HG03521 (cell line): ENCODE data around the gene TUBGCP6.
"Not testable (repeated sequence)": the region's sequence is repeated elsewhere in the genome, so short reads cannot be mapped to it uniquely, and the experiment has no call there.

Experiments
- ATAC-seq: cut with Tn5 transposase; IDR thresholded peaks from one replicate; pipeline ENCODE4 v1.9.1; 2021; ENCODE audit warnings: mild to moderate bottlenecking, moderate library complexity; ENCODE audit not compliant: unreplicated experiment

TUBGCP6 gene

DNA sequence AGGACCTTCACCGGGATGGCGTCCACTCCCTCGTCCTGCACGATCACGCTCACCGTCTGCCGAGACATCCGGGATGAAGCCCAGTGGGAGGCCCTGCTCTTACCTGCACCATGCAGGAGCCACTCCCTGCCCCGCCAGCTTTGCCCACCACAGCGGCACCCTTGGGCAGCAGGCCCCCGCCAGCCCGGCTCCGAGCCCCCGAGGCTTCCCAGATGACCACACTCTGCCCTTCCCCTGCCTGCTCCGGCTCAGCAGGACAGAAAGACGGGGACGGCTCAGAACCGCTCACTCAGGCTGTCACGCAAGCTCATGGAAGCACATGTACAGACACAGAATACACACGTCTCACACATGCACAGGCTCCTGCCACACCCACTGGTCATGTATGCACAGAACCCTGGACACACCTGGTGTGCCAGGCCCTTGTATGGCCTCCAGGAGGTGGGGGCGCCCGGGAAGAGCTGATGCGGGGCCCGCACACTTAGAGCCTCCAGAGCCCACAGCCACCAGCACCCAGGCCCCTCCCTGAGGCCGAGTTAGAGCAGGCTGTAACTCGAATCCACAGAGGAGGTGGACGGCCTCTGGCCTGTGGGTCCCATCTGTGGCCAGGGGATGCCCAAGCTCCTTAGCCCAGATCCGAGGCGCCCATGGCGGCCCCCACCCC is 34.3 kb upstream of the TUBGCP6 start:
- no peak for ATAC-seq

- no peak for ATAC-seq
These were observed 33.6 kb upstream of the TUBGCP6 start for GRCh38 chr22:50278461-50278860.

DNA sequence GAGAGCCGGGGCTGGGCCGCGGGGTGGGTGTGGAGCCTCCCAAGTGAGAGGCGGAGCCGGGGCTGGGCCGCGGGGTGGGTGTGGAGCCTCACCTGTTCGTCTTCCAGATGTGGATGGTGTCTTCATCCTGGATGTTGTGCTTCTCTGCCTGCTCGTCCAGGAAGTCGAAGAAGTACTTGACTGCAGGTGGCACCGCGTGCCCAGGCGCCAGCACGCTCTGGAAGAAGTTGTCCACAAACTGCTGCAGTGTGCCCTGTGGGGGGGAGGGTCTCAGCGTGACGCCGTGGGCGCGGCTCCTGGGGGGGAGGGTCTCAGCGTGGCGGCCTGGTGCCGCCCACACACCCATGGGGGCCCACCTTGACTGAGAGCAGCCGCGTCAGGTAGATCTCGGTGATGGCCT is 32.9 kb upstream of the TUBGCP6 start:
- no peak for ATAC-seq

GRCh38 chr22:50276143-50276542 is 31.3 kb upstream of the TUBGCP6 start:
- peak; percentile 55 for ATAC-seq

DNA sequence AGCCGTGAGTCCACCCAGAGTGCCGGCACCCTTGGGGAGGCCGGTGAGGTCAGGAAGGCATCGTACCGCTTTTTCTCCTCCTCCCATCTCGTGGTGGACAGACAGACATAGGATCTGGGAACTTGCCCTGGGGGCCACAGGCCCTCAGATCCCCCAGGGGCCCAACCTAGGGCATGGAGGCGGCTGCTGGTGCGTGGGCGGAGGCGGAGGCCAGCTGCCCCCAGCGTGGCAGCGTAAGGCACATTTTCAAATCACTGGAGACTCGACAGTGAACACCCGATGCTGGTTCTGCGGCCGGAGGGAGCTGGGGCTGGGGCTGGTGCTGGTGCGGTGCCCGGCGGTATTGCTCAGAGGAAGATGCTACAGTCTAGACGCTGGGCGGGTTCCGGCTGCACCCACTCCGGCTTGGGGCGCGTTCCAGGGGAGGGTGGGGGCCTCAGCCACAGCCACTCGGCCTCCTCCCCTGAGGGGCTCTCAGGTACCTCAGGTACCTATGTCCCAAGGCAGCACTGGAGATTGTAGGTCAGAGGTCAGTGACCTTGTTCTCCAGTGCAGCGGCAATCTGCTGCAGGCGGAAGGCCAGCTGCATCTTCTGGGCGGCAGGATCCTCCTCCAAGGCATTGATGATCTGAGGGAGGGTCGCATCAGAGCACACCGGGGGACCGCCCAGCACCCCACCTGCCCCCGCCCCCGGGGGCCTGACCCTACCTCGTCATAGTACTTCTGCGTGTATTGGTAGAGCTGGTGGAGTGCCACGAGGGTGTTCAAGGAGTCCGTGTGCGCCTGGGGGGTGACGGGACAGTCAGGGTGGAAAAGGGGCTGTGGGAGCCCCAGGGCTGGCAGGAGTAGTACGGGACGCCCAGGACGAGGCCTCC is 30.6 kb upstream of the TUBGCP6 start:
- ATAC-seq, result no peak

DNA sequence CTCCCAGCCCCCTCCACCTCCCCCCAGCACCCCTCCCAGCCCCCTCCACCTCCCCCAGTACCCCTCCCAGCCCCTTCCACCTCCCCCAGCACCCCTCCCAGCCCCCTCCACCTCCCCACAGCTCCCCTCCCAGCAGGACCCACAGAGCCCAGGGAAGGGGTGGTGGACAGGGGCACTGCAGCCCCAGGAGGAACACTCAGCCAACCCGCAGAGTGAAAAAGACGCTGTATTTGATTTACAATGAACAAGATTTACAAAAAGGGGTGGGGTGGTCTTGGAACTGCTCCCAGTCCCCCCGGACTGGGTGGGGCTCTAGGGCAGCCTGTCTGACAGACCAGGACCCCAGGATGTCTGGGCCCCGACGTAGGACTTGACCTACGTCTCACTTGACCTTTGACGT is 29.9 kb upstream of the TUBGCP6 start:
- no peak for ATAC-seq

- no peak for ATAC-seq
These were observed 29.5 kb upstream of the TUBGCP6 start for GRCh38 chr22:50274311-50274710.

DNA sequence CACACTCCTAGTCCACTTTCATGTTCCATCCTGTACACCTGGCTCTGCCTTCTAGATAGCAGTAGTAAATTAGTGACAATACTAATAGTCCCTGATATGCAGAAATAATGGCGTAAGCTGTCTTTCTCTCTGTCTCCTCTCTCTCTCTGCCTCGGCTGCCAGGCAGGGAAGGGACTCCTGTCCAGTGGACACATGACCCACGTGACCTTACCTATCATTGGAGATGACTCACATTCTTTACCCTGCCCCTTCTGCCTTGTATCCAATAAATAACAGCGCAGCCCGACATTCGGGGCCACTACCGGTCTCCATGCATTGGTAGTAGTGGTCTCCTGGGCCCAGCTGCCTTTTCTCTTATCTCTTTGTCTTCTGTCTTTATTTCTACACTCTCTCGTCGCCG is 29.0 kb upstream of the TUBGCP6 start:
- not testable (repeated sequence) for ATAC-seq

DNA sequence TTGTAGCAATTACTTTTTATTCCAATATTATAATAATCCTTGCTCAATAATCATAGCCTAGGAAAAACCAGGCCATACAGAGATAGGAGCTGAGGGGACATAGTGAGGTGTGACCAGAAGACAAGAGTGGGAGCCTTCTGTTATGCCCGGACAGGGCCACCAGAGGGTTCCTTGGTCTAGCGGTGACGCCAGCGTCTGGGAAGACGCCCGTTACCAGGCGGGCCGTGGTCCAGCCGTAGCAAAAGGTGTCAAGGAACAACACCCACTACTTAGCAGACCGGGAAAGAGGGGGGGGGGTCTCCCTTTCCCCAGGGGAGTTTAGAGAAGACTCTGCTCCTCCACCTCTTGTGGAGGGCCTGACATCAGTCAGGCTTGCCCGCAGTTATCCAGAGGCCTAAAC is 28.5 kb upstream of the TUBGCP6 start:
- ATAC-seq, result not testable (repeated sequence)

DNA sequence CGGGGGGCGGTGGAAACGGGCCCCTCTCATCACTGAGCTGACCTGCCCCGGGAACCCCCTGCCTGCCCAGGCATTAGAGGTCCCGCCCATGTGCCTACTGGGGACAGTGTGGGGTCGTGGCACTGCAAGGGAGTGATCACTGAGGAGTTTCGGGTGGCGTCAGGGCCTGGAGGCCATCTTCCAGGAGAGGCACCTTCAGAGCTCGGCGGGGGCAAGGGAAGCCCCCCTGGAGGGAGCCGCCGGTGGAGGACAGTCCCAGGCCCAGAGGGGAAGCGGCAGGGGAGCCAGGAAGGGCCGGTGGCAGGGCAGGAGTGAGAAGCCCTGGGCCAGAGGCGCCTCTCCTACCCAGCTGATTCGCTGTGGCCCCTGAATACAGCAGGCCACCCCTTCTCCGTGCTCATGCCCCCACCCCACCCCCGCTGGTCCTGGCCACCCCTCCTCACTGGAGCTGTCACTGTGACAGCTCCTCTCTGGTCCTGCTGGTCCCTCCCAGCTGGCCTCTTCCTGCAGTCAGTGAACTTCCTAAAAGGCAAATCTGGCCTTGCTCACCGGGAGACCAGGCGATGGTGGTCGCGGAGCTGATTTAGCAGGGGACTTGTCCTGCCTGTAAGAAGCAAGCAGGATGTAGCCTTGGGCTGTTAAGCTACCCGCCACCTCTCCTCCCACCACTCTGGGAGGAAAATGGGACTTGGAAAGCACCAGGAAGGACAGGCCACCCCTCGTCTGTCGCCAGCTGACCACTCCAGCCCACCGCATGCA is 27.4 kb upstream of the TUBGCP6 start:
- no peak for ATAC-seq

DNA sequence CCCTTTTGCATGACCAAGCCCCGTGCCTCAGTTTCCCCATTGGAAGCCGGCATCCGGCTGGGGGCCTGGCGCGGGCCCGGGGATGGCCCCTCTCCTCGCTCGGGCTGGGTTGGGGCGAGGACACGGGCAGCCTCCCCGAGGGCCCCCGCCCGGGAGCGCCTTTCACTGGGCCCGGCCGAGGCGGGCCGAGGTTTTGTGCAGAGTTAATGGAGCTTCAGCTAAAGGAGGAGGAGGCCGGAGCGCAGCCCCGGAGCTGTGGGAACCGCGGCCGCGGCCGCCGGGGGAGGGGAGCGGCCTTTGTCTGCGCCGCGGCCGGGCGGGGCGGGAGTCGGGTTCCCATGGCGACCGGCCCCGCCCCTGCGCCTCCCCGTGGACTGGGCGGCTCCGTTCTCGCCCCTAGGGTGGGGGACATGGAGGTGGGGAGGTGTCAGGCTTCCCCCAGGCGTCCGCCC is 26.7 kb upstream of the TUBGCP6 start:
- no peak for ATAC-seq

DNA sequence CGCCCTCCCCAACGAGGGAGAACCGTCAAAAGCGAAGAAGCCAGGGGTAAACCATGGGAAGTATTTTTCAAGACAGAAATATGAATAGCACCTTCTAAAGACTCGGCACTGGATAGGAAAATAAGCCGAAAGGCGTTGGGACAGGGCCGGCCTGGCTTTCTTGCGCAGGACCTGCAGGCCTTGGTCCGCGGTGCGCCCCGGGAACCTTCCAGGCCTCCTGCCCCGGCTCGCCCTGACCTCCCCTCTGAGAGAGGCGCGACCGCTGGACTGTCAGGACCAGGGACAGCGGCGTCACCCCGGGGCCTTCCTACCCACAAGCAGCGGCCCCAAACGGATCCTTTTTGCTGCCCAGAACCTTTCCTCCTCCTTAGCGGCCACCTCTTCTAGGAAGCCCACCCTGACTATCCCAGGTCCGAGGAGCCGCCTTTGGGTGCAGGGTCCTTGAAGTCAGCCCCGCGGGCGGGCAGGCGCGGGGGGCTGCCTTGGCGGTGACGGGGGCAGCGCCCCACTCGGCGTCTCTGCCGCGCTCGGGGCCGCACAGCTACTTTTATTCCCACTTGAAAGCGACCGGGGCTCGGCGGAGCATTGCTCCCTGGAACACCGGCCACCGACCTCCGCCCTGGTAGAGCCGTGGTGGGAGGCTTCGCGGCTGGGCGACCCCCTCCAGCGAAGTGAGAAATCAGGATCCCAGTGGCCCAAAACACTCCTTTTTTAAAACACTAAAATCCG is 26.0 kb upstream of the TUBGCP6 start:
- peak; percentile 34 for ATAC-seq

DNA sequence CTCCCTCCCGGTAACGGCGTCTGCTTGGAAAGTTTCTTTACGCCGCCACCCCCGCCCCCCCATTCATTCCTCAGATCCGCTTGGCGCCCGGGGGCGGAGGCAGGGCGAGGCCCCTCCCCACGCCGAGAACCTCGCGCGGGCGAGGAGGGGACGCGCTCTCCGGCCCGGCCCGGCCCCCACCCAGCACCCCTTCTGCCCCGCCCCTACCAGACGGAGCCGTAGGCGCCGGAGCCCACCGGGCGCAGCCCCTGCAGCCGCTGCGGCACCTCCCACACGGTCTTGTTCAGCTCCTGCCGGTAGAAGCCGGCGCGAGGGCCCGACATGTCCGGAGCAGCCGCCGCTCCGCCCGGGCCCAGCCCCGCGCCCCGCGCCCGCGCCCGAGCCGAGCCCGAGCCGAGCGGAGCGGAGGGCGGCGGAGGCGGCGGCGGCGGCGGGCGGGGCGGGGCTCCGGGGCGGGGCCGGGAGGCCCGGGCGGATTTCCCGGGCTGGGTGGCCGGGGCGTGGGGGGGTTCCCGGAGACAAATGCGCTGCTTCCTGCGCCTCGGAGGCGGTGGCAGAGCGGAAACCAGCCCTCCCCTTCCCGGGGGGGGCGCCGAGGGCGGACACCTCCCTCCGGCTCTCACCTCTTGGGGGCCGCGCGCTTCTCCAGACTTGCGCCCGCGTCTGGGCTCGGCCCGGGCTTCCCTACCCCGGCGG is 25.3 kb upstream of the TUBGCP6 start, which contains the start of gene MAPK11:
TSS of gene MAPK11 (minus strand) at position 411 of the 696 bp plus-strand sequence. CDS start at position 323, 88 bp downstream.
- peak; percentile 30 for ATAC-seq

- ATAC-seq, result no peak
These were observed 24.7 kb upstream of the TUBGCP6 start for GRCh38 chr22:50269573-50269969.

DNA sequence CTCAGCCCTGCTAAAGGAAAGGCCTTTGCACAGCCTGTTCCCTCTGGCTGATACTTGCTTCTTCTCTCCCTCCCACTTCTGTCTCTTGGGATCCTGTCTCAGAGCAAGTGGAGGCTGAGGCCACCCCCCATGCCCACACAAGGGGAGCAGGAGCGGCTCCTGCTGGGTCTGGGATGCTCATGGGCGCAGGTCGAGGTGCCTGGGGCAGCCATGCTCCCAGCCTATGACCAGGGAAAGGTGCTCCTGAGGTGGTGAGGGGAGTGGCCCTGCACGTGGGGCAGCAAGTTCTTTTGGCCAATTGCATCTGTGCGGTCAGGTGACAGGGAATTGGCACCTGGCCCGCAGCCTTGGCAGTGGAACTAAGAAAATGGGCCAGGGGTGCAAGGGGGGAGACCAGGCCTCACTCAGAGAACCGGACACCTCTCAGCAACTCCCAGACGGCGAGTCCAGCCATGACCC is 23.9 kb upstream of the TUBGCP6 start:
- no peak for ATAC-seq

DNA sequence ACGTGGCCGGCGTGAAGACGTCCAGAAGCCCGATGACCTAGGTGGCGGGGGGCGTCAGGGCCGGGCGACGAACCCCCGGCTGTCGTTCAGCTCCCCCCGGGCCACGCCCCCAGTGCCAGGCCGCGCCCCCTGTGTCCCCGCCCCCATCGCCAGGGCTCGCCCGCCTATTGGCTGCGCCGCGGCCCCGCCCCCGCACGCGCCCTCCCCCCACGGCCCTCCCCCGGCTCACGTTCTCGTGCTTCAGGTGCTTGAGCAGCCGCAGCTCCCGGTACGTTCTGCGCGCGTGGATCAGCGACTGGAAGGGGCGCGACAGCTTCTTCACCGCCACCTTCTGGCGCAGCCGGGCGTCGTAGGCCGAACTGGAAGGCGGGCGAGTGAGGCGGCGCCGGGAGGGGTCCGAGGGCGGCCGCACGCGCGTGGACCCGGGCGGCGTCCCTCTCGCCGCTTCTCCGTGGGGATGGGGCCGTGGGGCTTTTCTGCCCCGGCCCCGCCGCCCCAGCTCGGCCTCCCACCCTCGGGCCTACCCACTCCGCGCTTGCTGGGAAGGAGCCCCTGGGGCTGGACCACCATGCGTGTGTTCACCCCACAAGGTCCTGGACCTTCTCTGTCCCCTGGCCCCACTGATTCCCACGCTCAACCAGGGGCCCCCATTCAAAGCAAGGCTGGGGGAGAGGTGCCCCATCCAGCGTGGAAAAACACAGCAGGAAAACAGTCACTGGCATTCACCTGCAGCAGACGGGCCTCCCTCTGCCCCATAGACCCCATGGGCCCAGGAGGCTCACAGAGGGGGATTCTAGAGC is 23.0 kb upstream of the TUBGCP6 start:
- ATAC-seq, result no peak

DNA sequence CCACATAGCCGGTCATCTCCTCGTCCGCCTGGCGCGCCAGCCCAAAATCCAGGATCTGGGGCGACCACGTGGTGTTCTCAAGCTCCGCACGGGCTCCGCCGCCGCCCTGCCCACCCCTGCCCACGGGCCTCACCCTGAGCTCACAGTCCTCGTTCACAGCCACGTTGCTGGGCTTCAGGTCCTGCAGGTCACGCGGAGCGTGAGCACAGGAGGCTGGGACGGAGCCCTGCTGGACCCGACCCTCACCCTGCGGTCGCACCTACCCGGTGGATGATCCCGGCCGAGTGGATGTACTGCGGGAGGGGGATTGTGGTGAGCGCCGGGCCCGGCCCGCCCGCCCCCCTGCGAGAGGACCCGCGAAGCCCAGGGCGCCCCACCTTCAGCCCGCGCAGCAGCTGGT is 22.2 kb upstream of the TUBGCP6 start:
- ATAC-seq, result no peak

- ATAC-seq, result no peak
These were observed 20.3 kb upstream of the TUBGCP6 start for GRCh38 chr22:50264946-50265669.
